OCI-LY1 (cell line): ENCODE measurements around the gene SRL.

Experiments used
- H2AFZ ChIP-seq: fragments of 200-600 bp; sonication (generic), shearing (Covaris generic); 2 replicates; pipeline ENCODE4 v1.6.0; 2014; ENCODE audit warnings: antibody characterized with exemption, mild to moderate bottlenecking, low read length
- H3F3A ChIP-seq: fragments of 200-600 bp; sonication (generic), shearing (Covaris generic); 2 replicates; pipeline ENCODE4 v1.6.0; 2014; ENCODE audit warnings: mild to moderate bottlenecking, antibody characterized with exemption, low read length, moderate library complexity; ENCODE audit not compliant: insufficient read depth
- H3K27ac ChIP-seq: fragments of 200-600 bp; sonication (generic); 2 replicates; pipeline ENCODE4 v1.5.1; 2014; ENCODE audit warnings: low read length, mixed run types, mild to moderate bottlenecking, low read depth; ENCODE audit not compliant: poor library complexity, severe bottlenecking
- H3K27me3 ChIP-seq: fragments of 200-600 bp; sonication (generic); 2 replicates; pipeline ENCODE4 v1.6.0; 2014; ENCODE audit warnings: antibody characterized with exemption, mild to moderate bottlenecking, low read length, moderate library complexity; ENCODE audit not compliant: insufficient read depth
- H3K36me3 ChIP-seq: fragments of 200-600 bp; sonication (generic); 2 replicates; pipeline ENCODE4 v1.6.1; 2014; ENCODE audit warnings: mild to moderate bottlenecking, antibody characterized with exemption, low read length, moderate library complexity, mixed read lengths; ENCODE audit not compliant: insufficient read depth
- H3K4me1 ChIP-seq: fragments of 200-600 bp; sonication (generic); 2 replicates; pipeline ENCODE4 v1.5.1; 2014; ENCODE audit warnings: mild to moderate bottlenecking, low read length, moderate library complexity; ENCODE audit not compliant: insufficient read depth, severe bottlenecking
- H3K4me2 ChIP-seq: fragments of 200-600 bp; sonication (generic), shearing (Covaris generic); 2 replicates; pipeline ENCODE4 v1.6.1; 2014; ENCODE audit warnings: low read length
- H3K4me3 ChIP-seq: fragments of 200-600 bp; sonication (generic); 2 replicates; pipeline ENCODE4 v1.5.1; 2014; ENCODE audit warnings: low read length, low read depth, mild to moderate bottlenecking, mixed read lengths; ENCODE audit not compliant: poor library complexity, severe bottlenecking
- H3K79me2 ChIP-seq: fragments of 200-600 bp; shearing (Covaris generic); 2 replicates; pipeline ENCODE4 v1.6.1; 2016; ENCODE audit warnings: mixed run types, low read length, mixed read lengths; ENCODE audit not compliant: insufficient read depth
- H3K9ac ChIP-seq: fragments of 200-600 bp; sonication (generic), shearing (Covaris generic); 2 replicates; pipeline ENCODE4 v1.6.1; 2014; ENCODE audit warnings: mild to moderate bottlenecking, low read length, mixed read lengths
- H3K9me2 ChIP-seq: fragments of 200-600 bp; sonication (generic), shearing (Covaris generic); 2 replicates; pipeline ENCODE4 v1.6.1; 2014; ENCODE audit warnings: low read depth, mild to moderate bottlenecking, low read length, mixed read lengths
- H3K9me3 ChIP-seq: fragments of 200-600 bp; shearing (Covaris generic); 2 replicates; pipeline ENCODE4 v1.6.1; 2014; ENCODE audit warnings: low read length, mixed read lengths
- H4K20me1 ChIP-seq: fragments of 200-600 bp; sonication (generic), shearing (Covaris generic); 2 replicates; pipeline ENCODE4 v1.6.0; 2016; ENCODE audit warnings: mild to moderate bottlenecking, low read length; ENCODE audit not compliant: insufficient read depth
- CTCF ChIP-seq: fragments of 200-600 bp; sonication (generic), shearing (Covaris generic); IDR thresholded peaks from 2 replicates; pipeline ENCODE4 v1.5.1; 2017; ENCODE audit warnings: mild to moderate bottlenecking, antibody characterized with exemption, low read length, moderate library complexity, mixed read lengths
- EZH2 ChIP-seq: fragments of 200-600 bp; sonication (generic), shearing (Covaris generic); IDR thresholded peaks from 2 replicates; pipeline ENCODE4 v1.8.0; 2017; ENCODE audit warnings: borderline replicate concordance, mixed run types, mild to moderate bottlenecking, antibody characterized with exemption, low read length, moderate library complexity, mixed read lengths

The SRL gene

GRCh38 chr16:4245077-4245791 is 3.4 kb upstream of the SRL start:
- no peak overlapping the region for H2AFZ ChIP-seq
- H3K9me2 ChIP-seq, result no peaks in the 10 kb centered on the region
- no peaks in the 10 kb centered on the region for H3F3A ChIP-seq
- no peak overlapping the region for H3K4me2 ChIP-seq
- no peak overlapping the region for H3K4me3 ChIP-seq
- TF ChIP-seq CTCF, result no peak
- no peak for TF ChIP-seq EZH2
- no peaks in the 10 kb centered on the region for H3K4me1 ChIP-seq
- H3K79me2 ChIP-seq, result no peaks in the 10 kb centered on the region
- peaks cover 6% of the 10 kb centered on the region; the same call in 1 of the 2 replicates for H3K27me3 ChIP-seq
- H3K9me3 ChIP-seq, result peaks cover 6% of the 10 kb centered on the region; the same call in 1 of the 2 replicates
- no peak overlapping the region for H3K27ac ChIP-seq
- H4K20me1 ChIP-seq, result no peaks in the 10 kb centered on the region
- no peaks in the 10 kb centered on the region; the same call in 1 of the 2 replicates for H3K36me3 ChIP-seq
- no peak overlapping the region for H3K9ac ChIP-seq

GRCh38 chr16:4244254-4245076 is 2.6 kb upstream of the SRL start:
- H2AFZ ChIP-seq, result no peak overlapping the region
- H3K36me3 ChIP-seq, result no peaks in the 10 kb centered on the region; the same call in 1 of the 2 replicates
- peaks cover 6% of the 10 kb centered on the region; the same call in 1 of the 2 replicates for H3K9me3 ChIP-seq
- H3K79me2 ChIP-seq, result no peaks in the 10 kb centered on the region
- H3K4me2 ChIP-seq, result no peak overlapping the region
- H3K9ac ChIP-seq, result no peak overlapping the region
- no peak for TF ChIP-seq CTCF
- no peak for TF ChIP-seq EZH2
- peaks cover 6% of the 10 kb centered on the region; the same call in 1 of the 2 replicates for H3K27me3 ChIP-seq
- H3K4me3 ChIP-seq, result no peak overlapping the region
- no peak overlapping the region for H3K27ac ChIP-seq
- no peaks in the 10 kb centered on the region for H3K9me2 ChIP-seq
- H3K4me1 ChIP-seq, result no peaks in the 10 kb centered on the region
- no peaks in the 10 kb centered on the region for H4K20me1 ChIP-seq
- no peaks in the 10 kb centered on the region for H3F3A ChIP-seq

- Histone ChIP-seq H3K4me3 (no peak overlapping the region), H4K20me1 (no peaks in the 10 kb centered on the region), H3K36me3 (no peaks in the 10 kb centered on the region), H3K4me2 (no peak overlapping the region), H2AFZ (no peak overlapping the region), H3K9me3 (peaks cover 6% of the 10 kb centered on the region; the same call in 1 of the 2 replicates), H3K27me3 (peaks cover 15% of the 10 kb centered on the region; the same call in 1 of the 2 replicates), H3K9me2 (no peaks in the 10 kb centered on the region), H3F3A (no peaks in the 10 kb centered on the region), H3K79me2 (no peaks in the 10 kb centered on the region), H3K4me1 (no peaks in the 10 kb centered on the region), H3K27ac (no peak overlapping the region), H3K9ac (no peak overlapping the region)
- no peak for TF ChIP-seq EZH2
- no peak for TF ChIP-seq CTCF
These were observed 487 bp downstream of the SRL start for GRCh38 chr16:4241258-4241927.
